OCI-LY1 (cell line): ENCODE data around the gene ASB11.

ENCODE experiments used
- EZH2 ChIP-seq: fragments of 200-600 bp; sonication (generic), shearing (Covaris generic); IDR thresholded peaks from 2 replicates; pipeline ENCODE4 v1.8.0; 2017; ENCODE audit warnings: borderline replicate concordance, mixed run types, mild to moderate bottlenecking, antibody characterized with exemption, low read length, moderate library complexity, mixed read lengths
- TF ChIP-seq, protein P1 (sequence below): fragments of 200-600 bp; sonication (generic), shearing (Covaris generic); IDR thresholded peaks from 2 replicates; pipeline ENCODE4 v1.5.1; 2017; ENCODE audit warnings: mild to moderate bottlenecking, antibody characterized with exemption, low read length, moderate library complexity, mixed read lengths

DNA sequence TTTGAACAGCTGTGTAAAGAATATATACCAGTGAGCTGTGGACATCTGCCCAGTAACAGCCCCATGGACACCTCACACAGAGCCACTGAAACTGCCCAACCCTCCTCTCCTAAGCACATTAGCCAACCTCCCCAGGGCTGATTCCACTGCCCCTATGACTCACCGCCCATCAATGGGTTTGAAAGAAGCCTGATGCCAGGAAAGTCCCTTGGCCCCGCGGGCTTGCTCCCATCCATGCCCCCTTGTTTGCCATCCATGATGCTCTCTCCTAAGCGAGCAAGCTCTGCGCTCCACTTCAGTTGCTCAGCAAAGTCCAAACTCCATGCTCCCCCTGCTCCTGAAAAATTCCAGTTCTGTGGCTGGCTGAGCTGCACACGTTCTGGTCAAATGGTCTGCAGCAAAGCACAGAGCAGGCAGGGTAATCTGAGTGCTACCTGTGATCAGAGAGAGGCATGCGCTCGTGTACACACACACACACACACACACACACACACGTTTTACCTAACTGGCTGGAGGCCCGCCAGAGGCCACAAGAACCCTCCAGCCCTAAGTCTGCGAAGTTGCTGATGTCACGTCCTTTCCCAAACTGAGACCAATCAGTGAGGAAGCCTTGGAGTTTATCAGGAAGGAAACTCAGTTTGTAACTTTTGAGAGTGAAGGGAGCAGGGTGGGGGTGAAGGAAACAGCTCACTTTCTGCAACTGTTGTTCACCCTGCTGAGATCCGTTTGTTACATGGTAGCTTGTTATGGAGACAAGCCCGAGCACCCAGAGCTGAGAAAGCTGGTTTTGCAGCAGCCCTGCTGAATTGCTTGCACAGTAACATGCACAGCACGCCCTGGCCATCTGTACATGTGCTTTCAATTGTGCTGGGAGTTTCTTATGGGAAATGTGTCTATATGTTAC is 45.6 kb downstream of the ASB11 start, which contains the start of gene ASB9:
- TF ChIP-seq, protein P1, sequence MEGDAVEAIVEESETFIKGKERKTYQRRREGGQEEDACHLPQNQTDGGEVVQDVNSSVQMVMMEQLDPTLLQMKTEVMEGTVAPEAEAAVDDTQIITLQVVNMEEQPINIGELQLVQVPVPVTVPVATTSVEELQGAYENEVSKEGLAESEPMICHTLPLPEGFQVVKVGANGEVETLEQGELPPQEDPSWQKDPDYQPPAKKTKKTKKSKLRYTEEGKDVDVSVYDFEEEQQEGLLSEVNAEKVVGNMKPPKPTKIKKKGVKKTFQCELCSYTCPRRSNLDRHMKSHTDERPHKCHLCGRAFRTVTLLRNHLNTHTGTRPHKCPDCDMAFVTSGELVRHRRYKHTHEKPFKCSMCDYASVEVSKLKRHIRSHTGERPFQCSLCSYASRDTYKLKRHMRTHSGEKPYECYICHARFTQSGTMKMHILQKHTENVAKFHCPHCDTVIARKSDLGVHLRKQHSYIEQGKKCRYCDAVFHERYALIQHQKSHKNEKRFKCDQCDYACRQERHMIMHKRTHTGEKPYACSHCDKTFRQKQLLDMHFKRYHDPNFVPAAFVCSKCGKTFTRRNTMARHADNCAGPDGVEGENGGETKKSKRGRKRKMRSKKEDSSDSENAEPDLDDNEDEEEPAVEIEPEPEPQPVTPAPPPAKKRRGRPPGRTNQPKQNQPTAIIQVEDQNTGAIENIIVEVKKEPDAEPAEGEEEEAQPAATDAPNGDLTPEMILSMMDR = no peak
- TF ChIP-seq EZH2 = no peak
